Fibroblast of skin of left biceps (primary cell): ENCODE measurements around the gene TAF10.

Experiments used
- DNase-seq, 2 experiments: peaks; one replicate each; pipeline ENCODE4 v3.0.0-alpha.2; 2013; ENCODE audit warnings: low read depth in 2 of 2

The TAF10 gene

GRCh38 chr11:6608726-6609501, 3.1 kb downstream of the TAF10 start:
- DNase-seq: no peak

- no peak for DNase-seq
Observed at GRCh38 chr11:6608011-6608410, 4.0 kb downstream of the TAF10 start.

- DNase-seq: peak in 1 of 2 experiments; percentile 22
Observed at GRCh38 chr11:6607190-6607795, 4.7 kb downstream of the TAF10 start.

- peak; percentile 82 for DNase-seq
Observed at GRCh38 chr11:6606471-6607189, 5.4 kb downstream of the TAF10 start.

- DNase-seq: no peak
Observed at GRCh38 chr11:6604790-6605189, 7.2 kb downstream of the TAF10 start.

- peak in 1 of 2 experiments; percentile 18 for DNase-seq
Observed at GRCh38 chr11:6604081-6604626, 7.9 kb downstream of the TAF10 start.

GRCh38 chr11:6603287-6604080, 8.5 kb downstream of the TAF10 start, which contains the start of the genes ILK and RRP8:
ILK (plus strand) TSS chr11:6603774; CDS start chr11:6604272, 498 bp downstream.
RRP8 (minus strand) TSS chr11:6603616; CDS start chr11:6603502, 114 bp downstream.
- DNase-seq: peak; percentile 59 to 68

- no peak for DNase-seq
Observed at GRCh38 chr11:6602096-6602940, 9.7 kb downstream of the TAF10 start.

- DNase-seq: no peak
Observed at GRCh38 chr11:6601041-6601461, 11.0 kb downstream of the TAF10 start.

GRCh38 chr11:6599881-6600390, 12.1 kb downstream of the TAF10 start:
- DNase-seq: no peak

- no peak for DNase-seq
Observed at GRCh38 chr11:6599449-6599848, 12.6 kb downstream of the TAF10 start.

- no peak for DNase-seq
Observed at GRCh38 chr11:6598555-6598954, 13.5 kb downstream of the TAF10 start.

GRCh38 chr11:6596239-6596877, 15.7 kb downstream of the TAF10 start:
- no peak for DNase-seq

GRCh38 chr11:6594142-6594768, 17.8 kb downstream of the TAF10 start:
- no peak for DNase-seq

GRCh38 chr11:6588018-6588417, 24.0 kb downstream of the TAF10 start:
- DNase-seq: no peak

- DNase-seq: no peak
Observed at GRCh38 chr11:6587360-6587953, 24.6 kb downstream of the TAF10 start.

- no peak for DNase-seq
Observed at GRCh38 chr11:6586434-6587359, 25.3 kb downstream of the TAF10 start.

- DNase-seq: no peak
Observed at GRCh38 chr11:6584528-6584927, 27.5 kb downstream of the TAF10 start.
